Measurements from ENCODE around the gene ZBTB43.

DNA sequence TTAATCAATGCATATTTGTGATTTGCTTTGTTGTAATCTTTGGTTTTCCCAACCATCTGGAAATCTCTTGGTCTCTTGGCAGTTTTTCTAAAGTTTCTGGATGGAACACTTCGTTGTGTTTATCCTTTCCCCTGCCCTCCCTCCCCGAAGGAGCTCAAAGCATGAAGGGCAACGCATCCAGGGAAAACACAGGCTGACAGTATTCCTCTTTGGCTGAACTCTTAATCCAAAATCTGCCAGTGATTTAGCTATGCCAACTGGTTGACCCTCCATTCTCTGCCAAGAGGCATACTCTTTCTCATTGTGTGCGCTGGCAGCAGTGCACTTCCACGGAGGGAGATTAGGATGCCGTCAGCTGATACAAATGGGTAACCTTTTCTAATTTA is 76.1 kb downstream of the ZBTB43 start:
- TF ChIP-seq, protein P1, sequence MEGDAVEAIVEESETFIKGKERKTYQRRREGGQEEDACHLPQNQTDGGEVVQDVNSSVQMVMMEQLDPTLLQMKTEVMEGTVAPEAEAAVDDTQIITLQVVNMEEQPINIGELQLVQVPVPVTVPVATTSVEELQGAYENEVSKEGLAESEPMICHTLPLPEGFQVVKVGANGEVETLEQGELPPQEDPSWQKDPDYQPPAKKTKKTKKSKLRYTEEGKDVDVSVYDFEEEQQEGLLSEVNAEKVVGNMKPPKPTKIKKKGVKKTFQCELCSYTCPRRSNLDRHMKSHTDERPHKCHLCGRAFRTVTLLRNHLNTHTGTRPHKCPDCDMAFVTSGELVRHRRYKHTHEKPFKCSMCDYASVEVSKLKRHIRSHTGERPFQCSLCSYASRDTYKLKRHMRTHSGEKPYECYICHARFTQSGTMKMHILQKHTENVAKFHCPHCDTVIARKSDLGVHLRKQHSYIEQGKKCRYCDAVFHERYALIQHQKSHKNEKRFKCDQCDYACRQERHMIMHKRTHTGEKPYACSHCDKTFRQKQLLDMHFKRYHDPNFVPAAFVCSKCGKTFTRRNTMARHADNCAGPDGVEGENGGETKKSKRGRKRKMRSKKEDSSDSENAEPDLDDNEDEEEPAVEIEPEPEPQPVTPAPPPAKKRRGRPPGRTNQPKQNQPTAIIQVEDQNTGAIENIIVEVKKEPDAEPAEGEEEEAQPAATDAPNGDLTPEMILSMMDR (IDR thresholded peaks at IDR 0.05): no peak
- no peak for TF ChIP-seq POLR2A (IDR thresholded peaks at IDR 0.05)
